Mammary epithelial cell (primary cell): ENCODE measurements around the gene OBI1.

Experiments
- EZH2 ChIP-seq: IDR thresholded peaks from 2 replicates; pipeline ENCODE4 v1.6.1; 2012; ENCODE audit warnings: low read length, inconsistent platforms, borderline replicate concordance
- TF ChIP-seq, protein P1 (sequence below), 2 donors: IDR thresholded peaks in 1 of 2; conservative IDR thresholded peaks in 1 of 2; 2 replicates each; pipeline ENCODE4 v1.5.1; 2011 to 2012; ENCODE audit warnings: inconsistent platforms in 2 of 2, low read length in 2 of 2, mild to moderate bottlenecking in 2 of 2, control low read depth in 1 of 2, low read depth in 1 of 2; ENCODE audit not compliant: insufficient read depth in 1 of 2; ENCODE audit errors: extremely low read depth in 1 of 2

DNA sequence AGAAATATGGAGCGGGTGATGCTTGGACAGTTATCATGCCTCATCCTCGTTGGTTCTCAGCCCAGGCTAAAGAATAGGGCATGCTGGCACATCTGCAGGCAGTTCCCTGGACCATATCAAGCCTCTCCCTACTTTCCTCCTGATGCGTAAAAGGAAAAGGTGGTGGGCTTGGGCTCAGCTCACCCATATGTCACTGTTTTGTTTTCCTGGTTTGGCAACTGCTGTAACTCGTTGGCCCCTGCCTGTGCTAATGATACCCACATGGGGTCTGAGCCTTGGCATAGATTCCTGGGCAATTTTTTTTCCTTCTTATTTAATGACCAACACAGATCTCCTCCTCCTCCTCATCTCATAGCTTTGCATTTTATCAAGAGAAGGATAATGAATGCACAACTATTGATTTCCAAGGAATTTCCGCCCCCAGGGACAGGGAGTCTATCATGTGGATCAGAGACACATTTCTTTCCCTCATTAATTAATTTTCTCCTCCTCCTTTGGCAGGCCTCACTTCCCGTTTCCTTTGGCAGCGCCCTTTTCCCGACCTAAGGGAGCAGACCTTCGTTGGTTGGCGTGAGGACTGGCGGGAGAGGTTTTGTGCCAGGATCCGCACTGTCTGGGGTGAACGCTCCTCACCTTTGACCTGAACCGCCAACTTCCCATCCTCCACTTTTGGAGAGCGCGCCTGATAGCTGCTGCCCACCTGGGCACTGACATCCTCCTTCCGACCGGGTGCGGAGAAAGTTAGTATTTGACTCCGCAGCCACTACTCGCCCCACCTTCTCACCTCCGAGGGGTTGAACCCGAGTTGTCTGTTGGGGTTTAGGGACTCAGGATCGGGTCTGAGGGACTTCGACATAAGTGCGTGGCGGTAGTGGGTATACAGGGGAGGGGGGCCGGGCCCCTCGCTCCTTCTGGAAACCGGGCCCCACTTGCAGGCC lies 52.2 kb downstream of the OBI1 start:
- TF ChIP-seq, protein P1, sequence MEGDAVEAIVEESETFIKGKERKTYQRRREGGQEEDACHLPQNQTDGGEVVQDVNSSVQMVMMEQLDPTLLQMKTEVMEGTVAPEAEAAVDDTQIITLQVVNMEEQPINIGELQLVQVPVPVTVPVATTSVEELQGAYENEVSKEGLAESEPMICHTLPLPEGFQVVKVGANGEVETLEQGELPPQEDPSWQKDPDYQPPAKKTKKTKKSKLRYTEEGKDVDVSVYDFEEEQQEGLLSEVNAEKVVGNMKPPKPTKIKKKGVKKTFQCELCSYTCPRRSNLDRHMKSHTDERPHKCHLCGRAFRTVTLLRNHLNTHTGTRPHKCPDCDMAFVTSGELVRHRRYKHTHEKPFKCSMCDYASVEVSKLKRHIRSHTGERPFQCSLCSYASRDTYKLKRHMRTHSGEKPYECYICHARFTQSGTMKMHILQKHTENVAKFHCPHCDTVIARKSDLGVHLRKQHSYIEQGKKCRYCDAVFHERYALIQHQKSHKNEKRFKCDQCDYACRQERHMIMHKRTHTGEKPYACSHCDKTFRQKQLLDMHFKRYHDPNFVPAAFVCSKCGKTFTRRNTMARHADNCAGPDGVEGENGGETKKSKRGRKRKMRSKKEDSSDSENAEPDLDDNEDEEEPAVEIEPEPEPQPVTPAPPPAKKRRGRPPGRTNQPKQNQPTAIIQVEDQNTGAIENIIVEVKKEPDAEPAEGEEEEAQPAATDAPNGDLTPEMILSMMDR (conservative IDR thresholded peaks at IDR 0.05 in 1 of 2, IDR thresholded peaks at IDR 0.05 in 1 of 2; ENCODE audit: extremely low read depth in 1 of 2, insufficient read depth in 1 of 2, low read depth in 1 of 2, low read length in 2 of 2) = no peak
- peak; percentile 51 for TF ChIP-seq EZH2
